Measurements from ENCODE around the gene MYB.
"Not testable (repeated sequence)": the region's sequence is repeated elsewhere in the genome, so short reads cannot be mapped to it uniquely, and the experiment has no call there.

The MYB gene
- total RNA-seq = 10.7 to 45.2 (median 35.3) reads per million in 4 experiments

GRCh38 chr6:135180542-135181332 lies at the start of gene MYB:
TSS of gene MYB (plus strand) at chr6:135181308. CDS start at chr6:135181514, 206 bp downstream.
- peak; percentile 50 for DNase-seq

- no peak for DNase-seq
These were observed 48.3 kb upstream of the MYB start for GRCh38 chr6:135132776-135133175.

GRCh38 chr6:135135835-135136234 lies 45.3 kb upstream of the MYB start:
- DNase-seq = no peak

DNA sequence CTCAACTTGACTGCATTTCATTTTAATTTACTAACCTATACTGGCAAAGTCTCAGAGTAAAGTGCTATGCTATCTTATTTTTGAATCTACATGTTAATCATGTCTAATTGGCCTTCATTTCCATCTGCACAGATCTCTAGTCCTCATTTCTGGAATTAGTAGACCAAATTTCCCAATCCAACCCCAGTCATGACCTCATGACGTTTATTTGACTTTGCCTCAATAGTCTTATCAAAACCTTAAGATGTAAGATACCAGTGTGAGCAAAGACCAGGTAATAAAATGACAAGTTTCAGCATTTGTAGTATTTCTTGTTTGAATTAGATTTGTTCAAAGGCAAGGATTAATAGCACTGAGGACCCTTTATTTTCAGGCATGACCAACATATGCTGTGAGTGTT lies 43.3 kb upstream of the MYB start:
- DNase-seq = no peak

DNA sequence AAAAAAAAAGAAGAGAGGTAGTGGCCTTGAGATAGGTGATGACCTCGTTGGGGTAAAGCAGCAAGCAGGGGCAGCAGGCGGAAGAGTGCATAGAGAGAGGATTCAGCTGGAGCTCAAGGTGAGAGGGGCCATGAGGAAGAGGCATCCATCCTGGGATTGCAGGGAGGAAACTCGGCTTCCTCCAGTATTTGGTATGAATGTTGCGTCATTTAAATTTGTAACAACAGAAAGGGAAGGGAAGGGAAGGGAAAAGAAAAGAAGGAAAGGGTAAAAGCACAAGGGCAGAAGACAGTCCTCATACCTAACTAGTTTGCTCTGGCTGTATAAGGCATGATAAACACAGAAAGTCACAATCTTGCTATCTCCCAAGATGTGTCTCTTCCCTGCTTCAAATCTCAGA lies 39.9 kb upstream of the MYB start:
- no peak for DNase-seq

DNA sequence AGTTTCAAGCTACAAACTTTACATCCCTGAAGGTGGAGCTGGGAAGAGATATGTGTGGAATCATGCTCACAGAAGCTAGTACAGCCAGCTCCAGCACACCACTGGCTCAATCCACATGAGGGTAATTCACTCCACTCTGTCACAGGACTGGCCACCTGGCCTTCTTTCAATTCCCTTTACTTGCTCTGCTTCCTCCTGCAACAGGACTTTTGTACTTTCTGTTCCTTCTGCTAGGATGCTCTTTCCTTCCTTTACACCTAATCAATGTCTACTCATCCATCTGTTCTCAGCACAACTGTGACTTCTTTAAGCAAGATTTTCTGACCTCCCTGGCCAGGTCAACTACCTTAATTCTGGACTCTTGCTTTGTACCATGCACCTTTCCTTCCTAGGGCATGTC lies 39.4 kb upstream of the MYB start:
- no peak for DNase-seq

DNA sequence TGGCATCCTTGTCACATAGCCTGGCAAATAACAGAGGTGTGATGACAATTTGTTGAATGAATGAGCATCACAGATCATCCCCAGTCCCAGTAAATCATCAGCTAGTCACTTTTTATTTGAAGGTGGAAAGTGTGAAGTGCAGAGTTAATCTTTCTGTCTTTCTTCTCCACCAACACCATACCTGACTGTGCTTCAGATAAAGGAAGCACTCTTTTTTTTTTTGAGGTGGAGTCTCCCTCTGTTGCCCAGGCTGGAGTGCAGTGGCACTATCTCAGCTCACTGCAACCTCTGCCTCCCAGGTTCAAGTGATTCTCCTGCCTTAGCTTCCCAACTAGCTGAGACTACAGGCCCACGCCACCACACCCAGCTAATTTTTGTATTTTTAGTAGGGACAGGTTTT lies 38.9 kb upstream of the MYB start:
- DNase-seq = not testable (repeated sequence)

- DNase-seq = no peak
These were observed 36.4 kb upstream of the MYB start for GRCh38 chr6:135144673-135145062.

GRCh38 chr6:135145063-135145800 lies 35.9 kb upstream of the MYB start:
- DNase-seq = no peak

DNA sequence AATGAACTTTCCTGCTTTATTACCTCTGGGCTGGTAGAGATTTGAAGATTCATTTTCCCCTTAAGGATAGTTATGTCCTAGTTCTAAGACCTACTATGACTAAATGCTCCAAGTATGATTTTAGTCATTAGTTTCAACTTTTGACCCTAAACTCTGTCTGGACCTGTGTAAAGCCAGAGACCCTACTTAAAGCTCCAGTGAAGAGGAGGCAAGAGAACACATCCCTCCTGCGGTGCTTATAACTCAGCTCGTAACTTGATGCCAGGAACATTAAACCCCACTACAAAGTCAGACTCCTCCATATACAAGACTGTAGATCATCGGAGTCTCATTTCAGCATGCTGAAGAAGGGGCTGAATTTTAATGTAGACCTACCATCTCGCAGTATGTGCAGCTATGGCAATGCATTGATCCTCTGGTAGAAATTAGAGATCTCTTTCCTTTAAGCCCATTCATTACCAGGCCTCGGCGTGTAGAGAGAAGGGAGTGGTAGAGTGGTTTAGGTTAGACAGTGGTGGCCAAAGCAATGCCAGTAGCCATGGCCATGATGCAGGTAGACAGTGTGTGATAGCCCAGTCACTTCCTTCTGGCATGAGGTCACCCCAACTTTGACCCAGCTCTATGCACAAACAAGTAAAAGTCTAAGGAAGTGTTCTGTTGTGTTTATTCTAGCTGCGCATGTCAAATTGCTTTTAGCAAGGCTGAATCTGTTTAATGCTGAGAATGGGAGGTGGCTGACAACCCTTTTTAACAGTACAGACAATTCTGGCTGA lies 34.8 kb upstream of the MYB start:
- no peak for DNase-seq

- DNase-seq = no peak
These were observed 33.2 kb upstream of the MYB start for GRCh38 chr6:135147637-135148592.

GRCh38 chr6:135148889-135149288 lies 32.2 kb upstream of the MYB start:
- no peak for DNase-seq

GRCh38 chr6:135149376-135149775 lies 31.7 kb upstream of the MYB start:
- no peak for DNase-seq

GRCh38 chr6:135150481-135150880 lies 30.6 kb upstream of the MYB start:
- DNase-seq = not testable (repeated sequence)

DNA sequence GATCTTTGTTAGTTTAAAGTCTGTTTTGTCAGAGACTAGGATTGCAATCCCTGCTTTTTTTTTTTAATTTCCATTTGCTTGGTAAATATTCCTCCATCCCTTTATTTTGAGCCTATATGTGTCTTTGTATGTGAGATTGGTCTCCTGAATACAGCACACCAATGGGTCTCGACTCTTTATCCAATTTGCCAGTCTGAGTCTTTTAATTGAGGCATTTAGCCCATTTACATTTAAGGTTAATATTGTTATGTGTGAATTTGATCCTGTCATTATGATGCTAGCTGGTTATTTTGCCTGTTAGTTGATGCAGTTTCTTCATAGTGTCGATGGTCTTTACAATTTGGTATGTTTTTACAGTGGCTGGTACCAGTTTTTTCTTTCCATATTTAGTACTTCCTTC lies 27.0 kb upstream of the MYB start:
- DNase-seq = not testable (repeated sequence)

GRCh38 chr6:135158397-135158796 lies 22.7 kb upstream of the MYB start:
- no peak for DNase-seq

DNA sequence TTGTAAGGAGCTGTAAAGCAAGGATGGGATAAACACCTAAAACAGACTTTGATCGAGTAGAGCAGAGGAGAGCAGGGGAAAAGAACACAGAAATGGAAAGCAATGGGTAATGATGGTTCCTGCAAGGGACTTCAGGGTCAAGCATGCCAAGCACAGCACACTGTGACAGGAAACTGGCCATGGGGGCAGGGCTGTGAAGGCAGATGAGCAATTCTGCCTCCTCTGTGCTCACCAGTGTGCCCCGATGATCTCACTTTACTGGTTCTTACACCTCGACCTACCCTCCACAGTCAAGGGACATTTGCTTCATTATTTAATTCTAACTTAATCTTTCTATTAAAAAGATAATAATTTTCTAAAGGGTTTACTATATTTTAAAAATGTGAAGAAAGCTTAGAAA lies 21.6 kb upstream of the MYB start:
- DNase-seq = no peak

DNA sequence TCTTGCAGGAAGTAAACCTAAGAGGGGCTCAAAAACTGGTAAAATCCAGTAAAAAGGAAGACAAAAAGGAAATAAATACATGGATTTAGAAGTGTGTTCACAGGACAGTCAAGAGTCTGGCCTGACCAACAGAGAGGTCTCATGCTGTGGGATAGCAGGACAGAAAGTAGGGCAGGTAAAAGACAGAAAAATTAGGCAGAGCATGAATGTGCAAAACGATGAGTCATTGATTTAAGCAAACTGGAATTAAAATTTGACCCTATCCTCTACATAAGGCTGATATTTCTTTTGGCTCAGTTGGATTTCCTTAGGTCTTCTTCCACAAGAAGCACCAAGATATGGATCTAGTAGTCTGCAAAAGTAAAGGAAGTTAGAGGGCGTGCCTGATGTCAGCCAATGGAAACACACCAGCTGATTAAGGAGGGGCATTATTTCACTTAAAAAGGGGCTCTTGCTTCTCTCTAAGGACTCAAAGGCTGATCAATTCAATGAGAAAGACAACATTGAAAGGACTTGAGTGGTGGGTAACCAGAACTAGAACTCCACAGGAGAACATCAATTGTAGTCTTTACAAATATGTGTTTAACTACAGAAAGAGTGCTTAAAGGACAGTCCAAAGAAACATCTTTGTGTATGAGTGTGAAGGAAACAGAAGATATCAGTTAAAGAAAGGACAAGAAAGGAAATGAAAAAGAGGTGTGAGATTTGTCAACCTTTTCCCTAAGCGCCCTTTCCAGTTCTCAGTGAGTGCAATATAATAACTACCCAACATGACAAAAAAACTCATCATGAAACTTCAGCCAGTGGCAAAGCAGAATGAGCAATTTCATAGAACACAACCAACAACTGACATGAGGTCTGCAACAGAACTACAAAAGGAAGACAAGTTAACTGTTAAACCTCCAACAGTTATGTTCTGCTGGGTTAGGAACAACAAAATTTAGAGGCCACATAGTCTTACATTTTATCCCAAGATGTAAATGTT lies 19.4 kb upstream of the MYB start:
- DNase-seq = no peak

GRCh38 chr6:135162678-135163439 lies 18.2 kb upstream of the MYB start:
- DNase-seq = peak; percentile 6

GRCh38 chr6:135163440-135163738 lies 17.7 kb upstream of the MYB start:
- peak; percentile 35 for DNase-seq

All from effector CD8-positive, alpha-beta T cell (primary cell).